D721Med (cell line): Measurements from ENCODE around the gene ARGLU1.

Experiments
- DNase-seq: peaks from one replicate; pipeline ENCODE4 v3.0.0; 2011; ENCODE audit warnings: low spot score; ENCODE audit not compliant: insufficient read length
- FAIRE-seq: peaks from 2 replicates; lab custom pipeline; 2011; peaks lifted over from hg19 to GRCh38; lab: Jason Lieb, UNC
- CTCF ChIP-seq: IDR thresholded peaks from 2 replicates; pipeline ENCODE4 v1.5.1; 2012; ENCODE audit warnings: mild to moderate bottlenecking, control low read depth; ENCODE audit not compliant: insufficient read depth; ENCODE audit errors: missing control alignments

ARGLU1 gene

GRCh38 chr13:106498158-106498557 lies 69.8 kb downstream of the ARGLU1 start:
- no peak for FAIRE-seq
- TF ChIP-seq CTCF, result no peak
- no peak for DNase-seq

GRCh38 chr13:106497079-106497478 lies 70.9 kb downstream of the ARGLU1 start:
- no peak for TF ChIP-seq CTCF
- FAIRE-seq (no peak), DNase-seq (no peak)

GRCh38 chr13:106496072-106496997 lies 71.6 kb downstream of the ARGLU1 start:
- FAIRE-seq, result no peak
- no peak for TF ChIP-seq CTCF
- DNase-seq, result no peak

DNA sequence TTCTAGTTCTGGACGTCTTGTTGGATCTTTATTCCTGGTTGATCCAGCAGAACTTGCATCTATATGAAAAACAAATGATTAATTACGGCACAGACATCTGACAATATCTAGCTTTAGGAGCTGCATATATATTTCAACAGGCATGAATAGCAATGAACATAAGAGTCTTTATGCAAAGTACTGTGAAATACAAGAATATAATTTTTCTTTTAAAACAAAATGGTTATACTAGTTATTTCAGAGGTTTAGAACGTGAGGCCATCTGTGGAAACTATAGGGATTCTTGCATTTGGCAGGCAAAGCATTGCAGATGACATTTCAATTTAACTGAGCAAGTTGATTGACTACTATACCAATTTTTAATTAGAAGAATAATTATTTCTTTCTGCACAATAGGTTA lies 73.0 kb downstream of the ARGLU1 start:
- no peak for TF ChIP-seq CTCF
- DNase-seq (no peak), FAIRE-seq (no peak)

DNA sequence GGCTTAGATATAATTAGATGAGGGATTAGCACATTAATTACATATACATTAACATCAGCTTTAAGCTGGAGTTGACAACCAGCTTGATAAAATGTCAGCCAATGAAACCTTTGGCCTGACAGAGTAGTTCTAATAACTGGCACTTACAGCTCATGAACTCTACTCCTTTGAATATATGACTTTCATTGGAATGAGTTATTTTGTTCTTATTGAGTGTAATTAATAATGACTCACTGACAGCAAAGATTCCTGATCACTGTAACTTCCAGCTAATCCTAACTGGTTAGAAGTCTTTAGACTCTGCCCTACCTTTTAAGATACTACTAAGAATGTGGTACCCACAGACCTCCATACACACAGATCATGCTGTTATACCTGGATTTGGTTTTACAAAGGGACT lies 73.4 kb downstream of the ARGLU1 start:
- DNase-seq (no peak), FAIRE-seq (no peak)
- TF ChIP-seq CTCF, result no peak

DNA sequence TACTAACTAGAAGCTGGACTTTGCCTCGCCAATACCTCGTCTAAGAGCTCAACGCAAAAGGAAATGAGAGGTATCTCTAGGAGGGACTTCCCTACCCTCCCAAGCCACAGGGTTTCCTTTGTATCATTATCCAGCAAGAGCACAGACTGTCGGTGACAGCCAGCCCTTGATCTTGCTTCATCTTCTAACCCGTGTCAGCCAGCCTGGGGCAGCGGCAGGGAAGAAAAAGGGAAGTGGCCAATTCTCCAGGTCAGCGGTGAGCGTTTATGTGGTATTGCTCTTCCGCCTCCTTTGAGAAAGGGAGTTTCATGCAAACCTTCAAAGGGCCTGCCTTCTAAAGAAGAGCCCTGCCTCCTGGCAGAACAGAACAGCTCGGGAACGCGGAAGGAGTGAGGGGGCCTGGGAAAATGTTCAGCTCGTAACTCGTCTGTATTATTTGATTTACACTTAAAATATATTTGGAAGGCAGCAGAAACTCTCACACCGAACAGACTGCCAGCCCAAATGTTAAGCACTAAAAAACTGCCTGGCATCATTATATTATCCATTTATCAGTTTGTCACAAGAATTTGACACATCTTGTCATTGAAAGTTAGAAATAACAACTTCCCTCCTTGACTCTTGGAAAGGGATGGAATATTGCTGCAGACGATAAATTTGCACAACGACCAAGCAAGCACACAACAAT lies 74.3 kb downstream of the ARGLU1 start:
- TF ChIP-seq CTCF, result no peak
- DNase-seq (no peak), FAIRE-seq (no peak)
